ENCODE data around the gene PXDN. TPM values are rescaled to one million over a fixed set of nuclear protein-coding genes. Genes with fewer than 3 reads are reported as not detected.

Gene PXDN
- total RNA-seq, 2 donors from 2014 or later: 9.5 to 20.0 TPM

- no peak for DNase-seq
- no peak overlapping the region for H3K27ac ChIP-seq
- H3K27me3 ChIP-seq: peaks cover 10% of the 10 kb centered on the region
- H3K4me1 ChIP-seq: no peaks in the 10 kb centered on the region
- no peaks in the 10 kb centered on the region for H3K36me3 ChIP-seq
- no peak overlapping the region for H3K9ac ChIP-seq (ENCODE audit: low read depth in 2 of 2, low read length in 2 of 2)
- intact Hi-C loops (cut with DNase I): loop anchor here (10.0 kb wide), 2 partner anchors 66 to 74 kb away; no protein-coding TSS in a partner anchor
- no peak overlapping the region for H3K4me3 ChIP-seq
- no peaks in the 10 kb centered on the region for H3K9me3 ChIP-seq
- TF ChIP-seq CTCF (IDR thresholded peaks at IDR 0.05): no peak
Observed at GRCh38 chr2:1740716-1741589, 3.4 kb downstream of the PXDN start.

- H3K9me3 ChIP-seq: no peaks in the 10 kb centered on the region
- H3K4me3 ChIP-seq: no peak overlapping the region
- H3K27ac ChIP-seq: no peak overlapping the region
- no peaks in the 10 kb centered on the region for H3K36me3 ChIP-seq
- no peak overlapping the region for H3K9ac ChIP-seq (ENCODE audit: low read depth in 2 of 2, low read length in 2 of 2)
- peak; percentile 14 for DNase-seq
- no peak for TF ChIP-seq CTCF (IDR thresholded peaks at IDR 0.05)
- no peaks in the 10 kb centered on the region for H3K4me1 ChIP-seq
- intact Hi-C loops (cut with DNase I): loop anchor here (10.0 kb wide), 2 partner anchors 65 to 75 kb away; no protein-coding TSS in a partner anchor
- peaks cover 10% of the 10 kb centered on the region for H3K27me3 ChIP-seq
Observed at GRCh38 chr2:1739961-1740715, 4.2 kb downstream of the PXDN start.

GRCh38 chr2:1739322-1739957 lies 4.9 kb downstream of the PXDN start:
- no peak overlapping the region for H3K27ac ChIP-seq

DNA sequence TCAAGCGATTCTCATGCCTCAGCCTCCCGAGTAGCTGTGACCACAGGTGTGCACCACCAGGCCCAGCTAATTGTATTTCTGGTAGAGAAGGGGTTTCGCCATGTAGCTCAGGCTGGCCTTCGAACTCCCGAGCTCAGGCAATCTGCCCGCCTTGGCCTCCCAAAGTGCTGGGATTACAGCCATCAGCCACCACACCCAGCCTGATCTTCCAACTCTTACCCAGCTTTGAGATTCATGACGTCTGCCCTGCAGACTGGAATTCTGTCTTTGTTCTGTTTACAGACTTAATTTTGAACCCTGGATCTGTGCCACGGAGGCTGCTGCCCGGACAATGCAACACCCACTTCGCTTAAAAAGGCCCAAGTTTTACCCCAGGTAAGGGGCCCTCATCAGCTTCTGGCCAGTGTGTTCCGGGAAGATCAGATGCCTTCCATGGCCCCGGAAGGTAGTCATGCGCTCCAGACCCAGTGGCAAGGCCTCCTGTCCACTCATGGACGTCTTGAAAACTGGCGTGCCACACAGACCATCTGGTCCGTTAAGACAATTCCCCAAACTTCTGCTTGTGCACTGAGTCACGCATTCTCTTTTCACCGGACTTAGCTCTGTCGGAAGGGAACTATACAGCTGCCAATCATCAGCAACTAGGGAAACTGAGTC lies 5.5 kb downstream of the PXDN start:
- no peak for TF ChIP-seq CTCF (IDR thresholded peaks at IDR 0.05)
- no peaks in the 10 kb centered on the region for H3K36me3 ChIP-seq
- no peaks in the 10 kb centered on the region for H3K4me1 ChIP-seq
- no peak overlapping the region for H3K27ac ChIP-seq
- H3K9me3 ChIP-seq: no peaks in the 10 kb centered on the region
- peak; percentile 17 for DNase-seq
- H3K9ac ChIP-seq (ENCODE audit: low read depth in 2 of 2, low read length in 2 of 2): no peak overlapping the region
- intact Hi-C loops (cut with DNase I): no loop called here
- H3K27me3 ChIP-seq: no peaks in the 10 kb centered on the region
- no peak overlapping the region for H3K4me3 ChIP-seq

More at GRCh38 chr2:1739322-1739957, 4.9 kb downstream of the PXDN start:
- intact Hi-C loops (cut with DNase I): no loop called here
- no peak overlapping the region for H3K9ac ChIP-seq (ENCODE audit: low read depth in 2 of 2, low read length in 2 of 2)
- peak; percentile 6 for DNase-seq
- no peaks in the 10 kb centered on the region for H3K9me3 ChIP-seq
- no peak for TF ChIP-seq CTCF (IDR thresholded peaks at IDR 0.05)
- H3K4me3 ChIP-seq: no peak overlapping the region
- H3K36me3 ChIP-seq: no peaks in the 10 kb centered on the region
- H3K4me1 ChIP-seq: no peaks in the 10 kb centered on the region
- H3K27me3 ChIP-seq: peaks cover 7% of the 10 kb centered on the region

DNA sequence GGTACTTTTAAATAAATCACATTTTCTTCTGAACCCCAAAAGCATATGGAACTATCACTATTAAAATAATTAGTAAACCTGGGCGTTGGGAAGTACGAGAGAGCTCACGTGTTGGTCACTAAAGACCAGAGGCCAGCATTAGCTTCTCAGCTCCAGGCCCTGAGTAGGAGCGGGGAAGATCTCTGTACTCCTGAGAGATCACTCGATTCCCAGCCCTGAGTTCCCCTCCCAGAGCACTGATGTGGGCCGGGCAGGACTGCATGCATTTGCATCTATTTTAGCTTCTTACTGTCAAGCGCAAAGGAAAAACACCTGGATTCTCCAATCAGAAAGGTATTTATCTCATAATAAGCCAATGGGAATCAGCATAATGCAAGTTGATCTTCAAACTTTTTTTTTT lies 6.2 kb downstream of the PXDN start:
- Histone ChIP-seq H3K27ac (peak overlapping the region; percentile 2), H3K9me3 (no peaks in the 10 kb centered on the region), H3K4me1 (no peaks in the 10 kb centered on the region), H3K36me3 (no peaks in the 10 kb centered on the region), H3K4me3 (no peak overlapping the region), H3K9ac (ENCODE audit: low read depth in 2 of 2, low read length in 2 of 2) (no peak overlapping the region), H3K27me3 (no peaks in the 10 kb centered on the region)
- no peak for TF ChIP-seq CTCF (IDR thresholded peaks at IDR 0.05)
- peak; percentile 14 for DNase-seq
- intact Hi-C loops (cut with DNase I): no loop called here
